Stimulated activated CD8-positive, alpha-beta memory T cell treated with anti-CD3 and anti-CD28 coated beads, Interleukin-12 subunit alpha, Interleukin-12 subunit beta, amount 100 ng/mL, for 1 hour (primary cell): ENCODE measurements around the gene TPP2.

ENCODE experiments used
- DNase-seq: peaks from one replicate; pipeline ENCODE4 v3.0.0-alpha.2; 2020; ENCODE audit warnings: low read depth

TPP2 gene

GRCh38 chr13:102657630-102658029 is 60.8 kb downstream of the TPP2 start:
- DNase-seq, result no peak

GRCh38 chr13:102658660-102659059 is 61.9 kb downstream of the TPP2 start:
- DNase-seq, result no peak

- DNase-seq, result no peak
Measured at GRCh38 chr13:102659168-102659713, 62.5 kb downstream of the TPP2 start.

GRCh38 chr13:102667023-102667422 is 70.2 kb downstream of the TPP2 start:
- no peak for DNase-seq

GRCh38 chr13:102667911-102668310 is 71.1 kb downstream of the TPP2 start:
- DNase-seq, result no peak

GRCh38 chr13:102670130-102670529 is 73.3 kb downstream of the TPP2 start:
- DNase-seq, result no peak

- no peak for DNase-seq
Measured at GRCh38 chr13:102675115-102675514, 78.3 kb downstream of the TPP2 start.

GRCh38 chr13:102677122-102677521 is 80.3 kb downstream of the TPP2 start:
- no peak for DNase-seq

GRCh38 chr13:102678339-102679107 is 81.7 kb downstream of the TPP2 start:
- DNase-seq, result no peak

- DNase-seq, result no peak
Measured at GRCh38 chr13:102679449-102680132, 82.8 kb downstream of the TPP2 start.

GRCh38 chr13:102680133-102680717 is 83.4 kb downstream of the TPP2 start:
- no peak for DNase-seq

GRCh38 chr13:102680842-102681740 is 84.3 kb downstream of the TPP2 start:
- no peak for DNase-seq

GRCh38 chr13:102682211-102682610 is 85.4 kb downstream of the TPP2 start:
- DNase-seq, result no peak

GRCh38 chr13:102682727-102683126 is 85.9 kb downstream of the TPP2 start:
- no peak for DNase-seq

- DNase-seq, result no peak
Measured at GRCh38 chr13:102683637-102684036, 86.9 kb downstream of the TPP2 start.

GRCh38 chr13:102686024-102686423 is 89.2 kb downstream of the TPP2 start:
- no peak for DNase-seq

GRCh38 chr13:102687520-102687919 is 90.7 kb downstream of the TPP2 start:
- DNase-seq, result no peak

GRCh38 chr13:102688306-102688973 is 91.7 kb downstream of the TPP2 start:
- DNase-seq, result no peak

GRCh38 chr13:102690883-102691282 is 94.1 kb downstream of the TPP2 start:
- no peak for DNase-seq

- no peak for DNase-seq
Measured at GRCh38 chr13:102692491-102692826, 95.7 kb downstream of the TPP2 start.

- no peak for DNase-seq
Measured at GRCh38 chr13:102693250-102693649, 96.5 kb downstream of the TPP2 start.
